Hypothalamus (tissue), 51 donors: ENCODE measurements around the gene EFHB.
"Not testable (repeated sequence)": the region's sequence is repeated elsewhere in the genome, so short reads cannot be mapped to it uniquely, and the experiment has no call there.

ENCODE experiments used
- DNase-seq, 51 donors: peaks; one replicate each; lab custom pipeline; 2025; lab: John Stamatoyannopoulos, UW

Gene EFHB

DNA sequence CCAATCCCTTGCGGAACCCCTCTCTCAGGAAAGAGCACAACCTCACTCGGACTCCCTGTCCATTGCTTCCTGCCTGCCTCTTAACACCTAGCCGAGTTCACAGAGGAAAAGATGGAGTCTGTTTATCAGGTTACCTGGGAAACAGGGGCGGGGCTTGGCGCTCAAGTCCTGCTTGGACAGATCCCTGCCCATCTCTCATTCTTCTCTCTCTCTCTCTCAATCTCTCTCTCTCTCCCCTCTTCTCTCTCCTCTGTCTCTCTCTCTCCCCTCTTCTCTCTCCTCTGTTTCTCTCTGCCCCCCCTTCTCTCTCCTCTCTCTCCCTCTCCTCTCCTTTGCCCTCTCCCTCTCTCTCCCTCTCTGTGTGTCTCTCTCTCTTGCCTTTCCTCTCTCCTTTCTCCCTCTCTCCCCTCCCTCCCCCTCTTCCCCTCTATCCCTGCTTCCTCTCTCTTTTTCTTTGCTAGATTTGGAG is at the start of gene EFHB:
Gene EFHB, minus strand, starts transcription at position 120 of the 469 bp plus-strand sequence. CDS start 199 bp downstream, outside the sequence.
- DNase-seq: no peak

- DNase-seq: no peak
Measured at GRCh38 chr3:19972054-19972453, 38.0 kb upstream of the EFHB start.

DNA sequence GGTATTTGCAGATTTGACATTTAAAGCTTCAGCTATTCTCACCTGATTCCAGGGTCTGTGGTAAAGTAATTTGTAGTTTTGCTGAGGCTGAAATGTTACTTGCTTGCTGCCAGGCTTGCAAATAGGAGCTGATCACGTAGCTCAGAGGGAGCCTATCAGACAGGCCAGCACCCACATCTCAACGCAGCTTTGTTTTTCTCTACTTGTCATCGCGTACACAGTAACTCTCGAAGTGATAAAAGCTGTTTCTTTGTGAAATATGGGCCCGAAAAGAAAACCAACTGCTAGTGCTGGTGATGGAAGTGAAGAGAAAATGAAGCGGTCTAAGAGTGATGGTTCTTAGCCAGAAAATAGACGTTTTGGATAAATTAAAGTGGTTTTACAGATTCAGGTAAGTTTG is 36.3 kb upstream of the EFHB start:
- no peak for DNase-seq

DNA sequence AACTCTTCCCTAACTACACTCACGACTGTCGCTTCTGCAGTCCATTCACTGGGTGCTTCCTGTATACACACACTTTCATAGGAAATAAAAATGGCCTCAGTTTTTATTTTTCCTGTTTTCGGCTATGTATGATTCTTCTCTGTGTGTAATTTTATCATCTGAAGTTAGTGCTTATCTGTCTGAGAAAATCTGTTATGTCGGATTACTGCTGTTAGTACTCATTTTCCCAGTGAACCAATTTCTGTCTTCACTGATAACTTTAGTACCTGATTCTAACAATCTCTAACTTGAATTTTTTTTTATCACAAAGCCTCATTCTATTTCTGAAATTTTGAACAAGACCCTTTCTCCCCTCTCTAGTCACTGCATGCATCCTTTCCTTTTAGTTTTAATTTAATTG is 33.8 kb upstream of the EFHB start:
- no peak for DNase-seq

DNA sequence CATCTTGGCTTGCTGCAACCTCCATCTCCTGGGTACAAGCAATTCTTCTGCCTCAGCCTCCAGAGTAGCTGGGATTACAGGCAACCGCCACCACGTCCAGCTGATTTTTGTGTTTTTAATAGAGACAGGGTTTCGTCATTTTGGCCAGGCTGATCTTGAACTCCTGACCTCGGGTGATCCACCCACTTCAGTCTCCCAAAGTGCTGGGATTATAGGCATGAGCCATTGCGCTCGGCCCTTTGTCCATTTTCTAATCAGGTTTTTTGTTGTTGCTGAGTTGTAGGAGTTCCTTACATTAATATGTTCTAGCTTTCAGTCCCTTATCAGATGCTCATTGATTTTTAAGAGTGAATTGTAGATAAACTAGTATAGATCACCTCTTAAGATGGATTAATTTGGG is 33.2 kb upstream of the EFHB start:
- DNase-seq: no peak

DNA sequence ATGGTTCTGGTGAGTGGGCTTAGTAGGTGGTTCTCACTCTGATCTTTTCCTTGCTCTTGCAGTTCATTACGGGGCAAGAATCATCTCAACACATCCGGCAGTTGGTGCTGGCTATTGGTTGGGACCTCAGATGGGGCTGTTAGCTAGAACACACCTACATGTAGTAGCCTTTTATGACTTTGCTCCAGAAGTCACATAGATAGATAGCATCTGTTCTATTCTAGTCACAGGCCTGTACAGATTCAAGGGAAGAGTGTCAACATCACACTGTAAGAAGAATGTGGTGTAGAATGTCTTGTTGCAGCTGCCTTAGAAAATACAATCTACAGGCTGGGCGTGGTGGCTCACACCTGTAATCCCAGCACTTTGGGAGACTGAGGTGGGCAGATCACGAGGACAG is 27.9 kb upstream of the EFHB start:
- DNase-seq: no peak

GRCh38 chr3:19960696-19961095 is 26.7 kb upstream of the EFHB start:
- DNase-seq: no peak

DNA sequence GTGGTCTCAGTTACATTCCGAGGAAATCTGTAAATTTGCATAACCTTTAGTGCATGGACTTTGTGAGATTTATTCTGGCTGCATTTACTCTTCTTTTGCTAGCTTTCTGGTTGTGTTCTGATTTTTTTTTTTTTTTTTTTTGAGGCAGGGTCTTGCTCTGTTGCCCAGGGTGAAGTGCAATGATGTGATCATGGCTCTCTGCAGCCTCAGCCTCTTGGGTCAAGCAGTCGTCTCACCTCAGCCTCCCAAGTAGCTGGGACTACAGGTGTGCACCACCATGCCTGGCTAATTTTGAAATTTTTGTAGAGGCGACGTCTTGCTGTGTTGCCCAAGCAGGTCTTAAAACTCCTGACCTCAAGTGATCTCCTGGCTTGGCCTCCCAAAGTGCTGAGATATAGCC is 25.5 kb upstream of the EFHB start:
- no peak for DNase-seq

DNA sequence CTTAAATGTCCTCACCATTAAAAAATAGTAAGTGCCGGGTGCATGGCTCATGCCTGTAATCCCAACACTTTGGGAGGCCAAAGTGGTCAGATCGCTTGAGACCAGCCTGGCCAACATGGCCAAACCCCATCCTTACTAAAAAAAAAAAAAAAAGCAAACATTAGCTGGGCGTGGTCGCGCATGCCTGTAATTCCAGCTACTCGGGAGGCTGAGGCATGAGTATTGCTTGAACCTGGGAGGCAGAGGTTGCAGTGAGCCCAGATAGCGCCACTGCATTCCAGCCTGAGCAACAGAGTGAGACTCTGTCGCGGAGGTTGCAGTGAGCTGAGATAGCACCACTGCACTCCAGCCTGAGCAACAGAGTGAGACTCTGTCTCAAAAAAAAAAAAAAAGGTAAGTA is 23.3 kb upstream of the EFHB start:
- DNase-seq: not testable (repeated sequence)

DNA sequence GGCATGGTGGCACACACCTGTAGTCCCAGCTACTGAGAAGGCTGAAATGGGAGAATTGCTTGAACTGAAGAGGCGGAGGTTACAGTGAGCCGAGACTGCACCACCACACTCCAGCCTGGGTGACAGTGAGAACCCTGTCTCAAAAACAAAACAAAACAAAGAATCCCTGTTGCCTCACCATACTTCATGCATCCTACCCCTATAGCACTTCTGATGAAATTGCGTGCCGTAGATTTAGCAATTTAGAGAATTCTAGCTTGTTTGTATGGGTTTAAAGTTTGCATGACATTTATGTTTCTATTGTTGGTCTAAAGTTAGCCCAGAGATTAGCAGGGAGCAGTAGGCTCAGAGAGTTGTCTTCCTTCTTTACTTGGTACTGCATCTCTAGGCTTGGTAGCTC is 20.7 kb upstream of the EFHB start:
- DNase-seq: no peak

DNA sequence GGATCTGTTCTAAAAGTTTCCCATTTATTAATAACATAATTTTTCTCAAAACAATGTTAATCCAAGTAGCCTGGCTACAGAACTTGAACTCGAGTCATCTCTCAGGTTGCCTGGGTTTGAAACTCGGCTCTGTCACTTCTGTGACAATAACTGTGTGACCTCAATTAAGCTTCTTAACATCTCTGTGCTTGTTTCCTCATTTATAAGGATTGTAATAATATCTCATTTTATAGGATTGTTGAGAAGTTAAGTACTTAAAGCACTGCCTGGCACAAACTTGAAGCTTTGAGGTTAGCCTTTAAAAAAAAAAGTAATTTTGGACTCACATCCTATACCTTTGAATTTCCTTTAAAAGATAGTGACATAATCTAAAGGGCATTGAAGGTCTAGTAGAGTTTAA is 16.3 kb upstream of the EFHB start:
- no peak for DNase-seq

DNA sequence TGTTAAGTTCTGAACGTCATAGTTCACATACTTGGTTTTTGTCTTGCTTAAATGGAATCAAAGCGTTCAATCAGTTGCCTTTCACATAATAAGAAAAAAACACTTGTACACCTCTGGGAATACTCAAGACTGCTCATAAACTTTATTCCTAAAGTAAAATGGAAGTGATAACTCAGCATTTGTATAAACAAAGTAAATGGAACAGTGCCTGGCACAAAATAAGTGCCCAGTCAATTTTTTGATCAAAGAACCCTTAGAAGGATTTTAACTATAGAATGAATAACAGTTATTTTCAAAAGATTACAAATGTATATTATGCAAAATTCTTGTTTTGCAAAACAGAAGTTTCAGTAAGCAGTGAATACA is 14.2 kb upstream of the EFHB start:
- no peak for DNase-seq

DNA sequence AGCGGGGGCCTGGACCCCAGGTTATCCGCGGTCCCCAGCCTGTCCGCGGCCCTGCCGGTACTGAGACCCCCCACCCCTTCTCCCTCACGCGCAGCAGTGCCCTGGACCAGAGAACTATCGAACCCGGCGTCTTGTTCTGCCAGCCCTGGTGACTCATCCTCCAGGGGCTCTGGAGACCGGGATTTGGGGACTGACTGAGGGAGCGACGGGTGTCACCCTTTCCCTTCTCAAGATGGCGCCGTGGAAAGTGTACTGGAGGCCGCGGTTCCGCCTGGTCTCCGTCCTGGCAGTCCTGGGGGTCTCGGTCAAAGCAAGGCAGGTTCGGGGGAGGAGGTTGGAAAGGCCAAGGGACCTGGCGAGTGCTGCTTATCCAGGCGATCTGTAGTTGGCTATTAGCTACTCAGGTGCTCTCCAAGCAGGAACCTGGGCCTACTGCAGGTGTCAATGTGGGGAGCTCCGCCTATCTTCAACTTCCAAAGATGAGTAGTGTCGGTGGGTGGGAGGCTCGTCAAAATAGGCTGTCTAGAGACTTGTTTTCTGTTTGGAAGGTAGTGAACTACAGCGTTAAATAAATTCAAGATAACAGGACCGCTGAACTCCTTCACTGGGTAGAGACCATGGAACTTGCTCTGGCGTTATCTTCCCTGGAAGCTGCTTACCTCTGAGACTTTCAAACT is 13.7 kb upstream of the EFHB start:
- DNase-seq: peak in 41 of 51 donors; percentile 4 to 73 (median 45)

GRCh38 chr3:19946832-19947548 is 13.0 kb upstream of the EFHB start, which contains the start of gene RAB5A:
RAB5A (plus strand) TSS chr3:19947097; CDS start chr3:19950899, 3,802 bp downstream.
- peak; percentile 64 to 97 (median 92) for DNase-seq

DNA sequence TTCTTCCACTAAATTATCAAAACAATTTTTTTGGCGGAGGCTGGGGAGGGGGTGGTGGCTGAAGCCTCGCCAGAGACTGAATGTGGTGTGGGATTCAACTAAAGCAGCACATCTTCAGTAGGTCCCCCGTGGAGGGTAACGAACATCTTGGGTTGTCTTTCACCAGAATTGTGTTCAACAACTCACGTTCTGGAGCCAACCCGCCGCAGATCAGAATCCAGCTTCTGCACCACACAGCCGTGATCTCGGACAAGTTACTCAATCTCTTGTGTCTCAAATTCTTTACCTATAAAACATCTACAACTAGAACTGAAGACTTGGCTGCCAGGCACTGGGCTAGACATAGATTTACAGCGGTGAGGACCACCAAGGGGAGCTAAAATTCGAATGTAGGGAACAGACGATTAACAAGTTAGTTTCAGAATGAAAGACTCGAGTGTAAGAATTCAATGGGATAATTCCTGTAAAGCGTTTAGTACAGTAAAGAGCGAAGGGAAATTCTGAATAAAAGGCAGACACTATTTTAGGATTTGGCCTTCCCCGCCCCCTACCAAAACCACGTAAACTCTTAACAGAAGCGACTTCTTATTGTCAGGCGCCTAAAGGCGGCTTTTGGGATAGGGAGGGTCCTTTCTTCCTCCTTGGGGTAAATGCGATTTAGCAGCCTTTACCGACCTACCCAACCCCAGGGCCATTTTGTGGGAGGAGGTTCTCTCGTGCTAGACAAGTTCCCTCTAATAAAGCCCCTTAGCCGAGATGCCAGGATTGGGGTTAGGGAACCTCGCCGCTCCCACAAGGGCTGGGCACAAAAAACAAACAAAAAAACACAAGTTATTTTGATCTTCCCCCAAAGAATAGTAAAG is 12.2 kb upstream of the EFHB start:
- peak in 4 of 51 donors; percentile 14 to 59 (median 46) for DNase-seq

DNA sequence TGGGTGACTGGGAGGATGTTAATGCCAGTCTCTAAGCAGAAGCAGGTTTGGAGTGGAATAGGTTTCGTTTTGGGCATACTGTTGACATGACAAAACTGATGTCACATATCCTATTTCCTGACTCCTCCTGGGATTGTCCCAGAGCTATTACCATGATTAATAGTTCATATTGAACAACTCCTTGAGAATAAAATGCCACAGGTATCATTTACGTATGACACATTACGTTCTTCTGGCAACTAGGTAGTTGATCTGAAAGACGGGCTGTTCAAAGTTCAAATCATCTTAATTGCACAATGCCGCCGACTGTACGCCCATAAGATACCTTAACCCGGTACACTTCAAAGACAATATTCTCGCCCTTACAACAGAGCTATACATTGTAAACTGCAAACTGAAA is 11.5 kb upstream of the EFHB start:
- no peak for DNase-seq

- no peak for DNase-seq
Measured at GRCh38 chr3:19940643-19941042, 6.6 kb upstream of the EFHB start.

DNA sequence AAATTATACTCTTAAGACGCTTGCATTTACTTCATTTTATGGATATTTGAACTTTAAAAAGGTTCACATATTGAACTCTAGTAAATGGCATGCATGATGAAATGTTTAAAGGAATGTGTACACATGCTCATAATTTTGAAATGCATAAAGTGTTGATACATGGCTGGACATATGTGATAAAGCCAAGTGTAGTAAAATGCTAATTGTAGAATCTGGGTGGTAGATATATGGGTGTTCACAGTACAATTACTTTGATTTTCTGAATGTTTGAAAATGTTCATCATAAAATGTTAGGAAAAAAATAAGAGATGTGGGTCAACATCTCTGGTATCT is 4.2 kb upstream of the EFHB start:
- no peak for DNase-seq

DNA sequence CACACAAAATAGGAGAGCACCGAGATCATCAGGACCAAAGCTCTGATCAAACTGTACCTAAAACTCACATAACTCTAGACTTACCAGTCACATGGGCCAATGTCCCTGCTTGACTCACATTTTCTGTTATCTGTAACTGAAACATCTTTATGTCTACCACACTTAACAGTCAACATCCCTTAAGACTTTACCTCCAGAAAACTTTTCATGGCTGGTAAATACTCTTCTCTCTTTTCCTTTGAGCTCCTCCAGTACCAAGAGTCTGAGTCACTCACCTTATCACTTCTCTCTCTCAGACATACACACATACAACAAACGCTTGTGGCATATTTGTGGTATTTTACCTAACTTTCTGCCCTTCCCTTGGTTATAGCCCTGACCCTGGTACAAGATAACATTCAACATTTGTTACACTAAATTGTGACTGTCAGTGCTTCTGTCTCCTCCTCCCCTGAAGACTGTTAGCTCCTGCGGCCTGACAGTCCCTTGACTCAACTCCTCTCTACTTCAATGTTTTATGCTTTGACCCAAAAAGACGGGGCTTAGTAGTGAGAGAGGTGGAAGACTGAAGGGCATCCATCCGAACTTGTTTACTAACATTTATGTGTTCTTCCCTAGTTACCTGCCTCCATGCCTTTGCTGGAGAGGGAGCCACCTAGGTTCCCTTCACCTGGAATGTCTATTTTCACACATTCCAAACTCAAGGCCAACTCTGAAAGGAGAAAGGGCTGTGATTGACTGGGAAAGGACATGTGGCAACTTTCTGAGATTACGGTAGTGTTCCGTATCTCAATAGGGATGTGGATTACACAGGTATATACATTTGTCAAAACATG is 3.7 kb upstream of the EFHB start:
- no peak for DNase-seq

- no peak for DNase-seq
Measured at GRCh38 chr3:19932422-19932821, 1.6 kb downstream of the EFHB start.
